OCI-LY3 (cell line): Measurements from ENCODE around the gene MFN2.

ENCODE experiments used
- H2AFZ ChIP-seq: fragments of 200-600, 300-600 bp; shearing (Covaris generic); 2 replicates; pipeline ENCODE4 v1.6.0; 2014; ENCODE audit warnings: antibody characterized with exemption, low read depth, low read length
- H3K27ac ChIP-seq: fragments of 200-600, 300-600 bp; sonication (generic); 2 replicates; pipeline ENCODE4 v1.5.1; 2014; ENCODE audit warnings: mild to moderate bottlenecking, low read length, moderate library complexity, mixed read lengths
- H3K27me3 ChIP-seq: fragments of 200-600, 300-600 bp; sonication (generic); 2 replicates; pipeline ENCODE4 v1.6.1; 2014; ENCODE audit warnings: low read depth, low read length, mixed read lengths
- H3K36me3 ChIP-seq: fragments of 200-600, 300-600 bp; sonication (generic); replicated peaks from 2 replicates; pipeline ENCODE3; 2014; ENCODE audit warnings: low read depth, low read length, mixed read lengths
- H3K4me1 ChIP-seq: fragments of 300-600, 200-600 bp; sonication (generic); 2 replicates; pipeline ENCODE4 v1.6.1; 2014; ENCODE audit warnings: low read length, mixed read lengths
- H3K4me2 ChIP-seq: fragments of 200-600, 300-600 bp; sonication (generic); 2 replicates; pipeline ENCODE4 v1.6.1; 2014; ENCODE audit warnings: low read length, mixed read lengths
- H3K4me3 ChIP-seq: fragments of 300-600, 200-600 bp; sonication (generic); 2 replicates; pipeline ENCODE4 v1.5.1; 2014; ENCODE audit warnings: antibody characterized with exemption, mild to moderate bottlenecking, low read length, moderate library complexity
- H3K79me2 ChIP-seq: fragments of 300-600, 200-600 bp; shearing (Covaris generic); 2 replicates; pipeline ENCODE4 v1.6.1; 2014; ENCODE audit warnings: mild to moderate bottlenecking, low read length, mixed read lengths
- H3K9ac ChIP-seq: fragments of 300-600, 200-600 bp; shearing (Covaris generic); 2 replicates; pipeline ENCODE4 v1.6.0; 2014; ENCODE audit warnings: mild to moderate bottlenecking, low read length, moderate library complexity
- H3K9me3 ChIP-seq: fragments of 200-600, 300-600 bp; shearing (Covaris generic); 2 replicates; pipeline ENCODE4 v1.6.1; 2014; ENCODE audit warnings: low read length, mixed read lengths; ENCODE audit not compliant: insufficient read depth
- H4K20me1 ChIP-seq: fragments of 200-600, 300-600 bp; sonication (generic); 2 replicates; pipeline ENCODE4 v1.6.1; 2016; ENCODE audit warnings: low read length, mixed read lengths; ENCODE audit not compliant: insufficient read depth
- EZH2phosphoT487 ChIP-seq: fragments of 200-600 bp; shearing (Covaris generic); IDR thresholded peaks from 2 replicates; pipeline ENCODE4 v1.6.1; 2018; ENCODE audit warnings: antibody characterized with exemption, mixed run types, low read depth
- TF ChIP-seq, protein P1 (sequence below): fragments of 200-600, 300-600 bp; sonication (generic); IDR thresholded peaks from 2 replicates; pipeline ENCODE4 v1.5.1; 2014; ENCODE audit warnings: antibody characterized with exemption, low read length, low read depth

Gene MFN2

GRCh38 chr1:12028248-12028647 lies 48.0 kb downstream of the MFN2 start:
- no peak overlapping the region for H3K27ac ChIP-seq
- no peaks in the 10 kb centered on the region for H3K9me3 ChIP-seq
- H3K36me3 ChIP-seq: no peaks in the 10 kb centered on the region
- H3K4me2 ChIP-seq: no peak overlapping the region
- no peaks in the 10 kb centered on the region for H3K4me1 ChIP-seq
- H2AFZ ChIP-seq: no peak overlapping the region
- no peak overlapping the region for H3K9ac ChIP-seq
- TF ChIP-seq, protein P1, sequence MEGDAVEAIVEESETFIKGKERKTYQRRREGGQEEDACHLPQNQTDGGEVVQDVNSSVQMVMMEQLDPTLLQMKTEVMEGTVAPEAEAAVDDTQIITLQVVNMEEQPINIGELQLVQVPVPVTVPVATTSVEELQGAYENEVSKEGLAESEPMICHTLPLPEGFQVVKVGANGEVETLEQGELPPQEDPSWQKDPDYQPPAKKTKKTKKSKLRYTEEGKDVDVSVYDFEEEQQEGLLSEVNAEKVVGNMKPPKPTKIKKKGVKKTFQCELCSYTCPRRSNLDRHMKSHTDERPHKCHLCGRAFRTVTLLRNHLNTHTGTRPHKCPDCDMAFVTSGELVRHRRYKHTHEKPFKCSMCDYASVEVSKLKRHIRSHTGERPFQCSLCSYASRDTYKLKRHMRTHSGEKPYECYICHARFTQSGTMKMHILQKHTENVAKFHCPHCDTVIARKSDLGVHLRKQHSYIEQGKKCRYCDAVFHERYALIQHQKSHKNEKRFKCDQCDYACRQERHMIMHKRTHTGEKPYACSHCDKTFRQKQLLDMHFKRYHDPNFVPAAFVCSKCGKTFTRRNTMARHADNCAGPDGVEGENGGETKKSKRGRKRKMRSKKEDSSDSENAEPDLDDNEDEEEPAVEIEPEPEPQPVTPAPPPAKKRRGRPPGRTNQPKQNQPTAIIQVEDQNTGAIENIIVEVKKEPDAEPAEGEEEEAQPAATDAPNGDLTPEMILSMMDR: no peak
- no peak for TF ChIP-seq EZH2phosphoT487
- H3K4me3 ChIP-seq: no peak overlapping the region
- no peaks in the 10 kb centered on the region for H3K27me3 ChIP-seq
- no peaks in the 10 kb centered on the region for H4K20me1 ChIP-seq
- no peaks in the 10 kb centered on the region for H3K79me2 ChIP-seq

- Histone ChIP-seq H3K79me2 (no peaks in the 10 kb centered on the region), H2AFZ (no peak overlapping the region), H3K27me3 (no peaks in the 10 kb centered on the region), H3K4me1 (no peaks in the 10 kb centered on the region), H3K4me2 (no peak overlapping the region), H4K20me1 (no peaks in the 10 kb centered on the region), H3K9me3 (no peaks in the 10 kb centered on the region), H3K36me3 (no peaks in the 10 kb centered on the region), H3K9ac (no peak overlapping the region), H3K4me3 (no peak overlapping the region), H3K27ac (no peak overlapping the region)
- TF ChIP-seq, protein P1: no peak
- no peak for TF ChIP-seq EZH2phosphoT487
These were observed 48.8 kb downstream of the MFN2 start for GRCh38 chr1:12028957-12029511.

- H3K9me3 ChIP-seq: no peaks in the 10 kb centered on the region
- no peak overlapping the region for H3K9ac ChIP-seq
- no peaks in the 10 kb centered on the region for H4K20me1 ChIP-seq
- no peaks in the 10 kb centered on the region for H3K4me1 ChIP-seq
- H3K27ac ChIP-seq: no peak overlapping the region
- H3K4me3 ChIP-seq: no peak overlapping the region
- H3K79me2 ChIP-seq: no peaks in the 10 kb centered on the region
- H3K36me3 ChIP-seq: no peaks in the 10 kb centered on the region
- TF ChIP-seq EZH2phosphoT487: no peak
- TF ChIP-seq, protein P1: no peak
- H2AFZ ChIP-seq: no peak overlapping the region
- no peak overlapping the region for H3K4me2 ChIP-seq
- no peaks in the 10 kb centered on the region for H3K27me3 ChIP-seq
These were observed 49.6 kb downstream of the MFN2 start for GRCh38 chr1:12029720-12030339.

DNA sequence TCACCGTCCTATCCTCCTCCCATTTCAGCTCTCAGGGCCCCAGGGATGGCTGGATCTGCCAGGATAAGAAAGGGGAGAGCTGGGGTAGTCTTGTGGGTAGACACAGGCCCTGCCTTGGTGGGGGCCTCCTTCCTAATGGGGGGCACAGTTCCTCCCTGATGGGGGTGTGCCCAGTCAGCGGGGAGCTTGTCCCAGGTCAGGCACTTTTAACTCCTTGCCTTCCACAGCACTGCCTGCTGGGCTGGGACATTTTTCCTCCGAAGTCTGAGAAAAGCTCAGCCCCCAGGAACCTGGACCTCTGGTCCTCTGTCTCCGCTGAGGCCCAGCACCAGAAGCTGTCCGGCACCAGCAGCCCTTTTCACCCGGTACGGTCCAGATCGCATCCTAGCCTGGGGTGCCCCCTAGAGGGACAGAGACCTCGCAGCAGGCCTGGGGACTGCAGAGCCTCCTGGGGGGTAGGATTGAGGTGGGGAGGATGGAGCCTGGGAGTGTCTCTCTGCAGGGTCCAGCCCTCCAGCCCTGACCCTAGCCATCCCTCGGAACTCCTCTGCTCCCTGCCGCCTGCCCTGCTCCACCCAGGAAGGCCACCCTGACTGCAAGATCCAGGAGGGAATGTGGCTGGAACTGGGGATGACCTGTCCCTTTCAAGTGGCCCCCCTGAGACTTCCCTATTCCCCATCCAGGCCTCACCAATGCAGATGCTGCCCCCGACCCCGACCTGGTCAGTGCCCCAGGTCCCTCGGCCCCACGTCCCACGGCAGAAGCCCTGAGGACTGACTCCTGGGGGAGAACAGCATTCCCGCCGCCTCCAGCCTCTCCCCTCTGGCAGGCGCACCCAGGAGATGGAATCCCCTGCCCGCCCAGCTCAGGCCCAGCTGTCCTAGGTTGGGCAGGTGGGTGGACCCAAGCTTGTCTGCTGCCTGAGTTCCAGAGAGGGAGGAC lies 51.1 kb downstream of the MFN2 start:
- H3K36me3 ChIP-seq: no peaks in the 10 kb centered on the region
- H3K4me2 ChIP-seq: no peak overlapping the region
- no peaks in the 10 kb centered on the region for H3K27me3 ChIP-seq

More for the DNA sequence above, 51.1 kb downstream of the MFN2 start:
- no peak overlapping the region for H3K9ac ChIP-seq
- no peak for TF ChIP-seq EZH2phosphoT487
- TF ChIP-seq, protein P1: peak; percentile 57
- H3K27ac ChIP-seq: no peak overlapping the region
- no peak overlapping the region for H3K4me3 ChIP-seq
- no peaks in the 10 kb centered on the region for H3K9me3 ChIP-seq
- no peaks in the 10 kb centered on the region for H3K79me2 ChIP-seq
- H4K20me1 ChIP-seq: no peaks in the 10 kb centered on the region
- H2AFZ ChIP-seq: no peak overlapping the region
- H3K4me1 ChIP-seq: no peaks in the 10 kb centered on the region
